Nephron (organoid): ENCODE results near the gene AFF1.

Experiments used
- H3K27ac Mint-ChIP-seq, 3 experiments: 2 replicates each; pipeline ENCODE4 v1.8.0; 2020; ENCODE audit warnings: mixed read lengths in 3 of 3, mild to moderate bottlenecking in 2 of 3, moderate library complexity in 1 of 3
- H3K27me3 Mint-ChIP-seq: 2 replicates; pipeline ENCODE4 v1.8.0; 2021; ENCODE audit warnings: low read depth, mild to moderate bottlenecking, moderate library complexity, mixed read lengths
- H3K36me3 Mint-ChIP-seq: 2 replicates; pipeline ENCODE4 v1.8.0; 2020; ENCODE audit warnings: low read depth, mixed read lengths
- H3K4me1 Mint-ChIP-seq: 2 replicates; pipeline ENCODE4 v1.8.0; 2020; ENCODE audit warnings: mixed read lengths
- H3K4me3 Mint-ChIP-seq, 3 experiments: 2 replicates each; pipeline ENCODE4 v1.8.0; 2020; ENCODE audit warnings: mild to moderate bottlenecking in 3 of 3, mixed read lengths in 3 of 3, moderate library complexity in 2 of 3
- H3K9me3 Mint-ChIP-seq: 2 replicates; pipeline ENCODE4 v1.8.0; 2020; ENCODE audit warnings: mixed read lengths
- CTCF ChIP-seq, 3 experiments: fragments of 200-600 bp; sonication (generic); IDR thresholded peaks; one replicate each; pipeline ENCODE4 v1.5.0; 2021; ENCODE audit warnings: antibody characterized with exemption in 3 of 3; ENCODE audit not compliant: unreplicated experiment in 3 of 3

The AFF1 gene

DNA sequence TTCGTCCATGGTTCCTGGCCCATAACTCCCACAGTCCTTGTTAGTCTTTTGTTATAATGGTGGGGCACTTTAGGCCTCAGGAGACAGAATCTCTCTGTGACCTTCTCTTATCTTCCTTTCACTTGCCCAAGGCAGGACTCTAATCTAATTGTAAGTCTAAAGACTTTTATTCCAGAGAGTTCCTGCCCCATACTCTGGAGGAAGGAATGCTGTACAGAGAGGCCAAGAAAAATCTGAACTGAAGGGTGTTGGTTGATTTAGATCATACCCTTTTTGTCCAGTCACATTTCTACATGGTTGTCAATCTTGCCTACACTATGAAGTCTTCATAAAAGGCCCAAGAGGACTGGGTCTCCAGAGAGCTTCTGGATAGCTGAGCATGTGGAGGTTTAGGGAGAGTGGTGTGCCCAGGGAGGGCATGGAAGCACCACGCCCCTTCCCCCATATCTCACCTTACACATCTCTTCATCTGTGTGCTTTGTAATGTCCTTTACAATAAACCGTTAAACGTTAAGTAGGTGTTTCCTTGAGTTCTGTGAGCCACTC is 84.5 kb downstream of the AFF1 start:
- Mint-ChIP-seq H3K4me1 (peaks cover 30% of the 10 kb centered on the region), H3K27ac (peak overlapping the region; percentile 7 to 26 (median 17)), H3K4me3 (no peak overlapping the region), H3K27me3 (no peaks in the 10 kb centered on the region), H3K36me3 (peaks cover 4% of the 10 kb centered on the region), H3K9me3 (no peaks in the 10 kb centered on the region)
- TF ChIP-seq CTCF (IDR thresholded peaks at IDR 0.05; ENCODE audit: unreplicated experiment in 3 of 3), result no peak

GRCh38 chr4:87019898-87020297 is 85.1 kb downstream of the AFF1 start:
- H3K27me3 Mint-ChIP-seq, result no peaks in the 10 kb centered on the region
- peaks cover 4% of the 10 kb centered on the region for H3K36me3 Mint-ChIP-seq
- H3K27ac Mint-ChIP-seq, result peak overlapping the region in 2 of 3 experiments; percentile 7 to 17
- no peak overlapping the region for H3K4me3 Mint-ChIP-seq
- H3K9me3 Mint-ChIP-seq, result no peaks in the 10 kb centered on the region
- peaks cover 24% of the 10 kb centered on the region for H3K4me1 Mint-ChIP-seq
- TF ChIP-seq CTCF (IDR thresholded peaks at IDR 0.05; ENCODE audit: unreplicated experiment in 3 of 3), result no peak

DNA sequence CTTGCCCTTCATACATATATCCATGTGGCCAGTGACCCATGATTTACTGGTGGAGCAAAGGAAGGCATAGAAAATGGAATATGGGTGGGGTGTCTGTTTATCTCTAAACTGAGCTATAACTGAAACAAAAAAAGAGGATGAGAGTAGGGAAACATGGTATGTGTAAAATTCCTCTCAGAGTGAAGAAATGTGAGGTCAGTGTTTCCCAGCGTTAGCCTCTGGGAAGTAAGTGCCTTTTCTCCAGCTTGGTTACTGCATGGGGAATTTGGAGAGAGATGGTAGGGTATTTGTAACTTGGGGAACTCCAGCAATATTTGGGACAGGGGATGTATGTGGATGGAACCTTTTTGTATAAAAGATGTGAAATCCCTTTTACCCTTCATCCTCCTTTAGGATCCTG is 89.4 kb downstream of the AFF1 start:
- H3K4me1 Mint-ChIP-seq, result peaks cover 27% of the 10 kb centered on the region
- H3K4me3 Mint-ChIP-seq, result no peak overlapping the region
- H3K27ac Mint-ChIP-seq, result peak overlapping the region in 2 of 3 experiments; percentile 12 to 16
- H3K9me3 Mint-ChIP-seq, result no peaks in the 10 kb centered on the region
- H3K27me3 Mint-ChIP-seq, result no peaks in the 10 kb centered on the region
- peaks cover 4% of the 10 kb centered on the region for H3K36me3 Mint-ChIP-seq
- TF ChIP-seq CTCF (IDR thresholded peaks at IDR 0.05; ENCODE audit: unreplicated experiment in 3 of 3), result no peak

- Mint-ChIP-seq H3K4me3 (no peak overlapping the region), H3K36me3 (peaks cover 4% of the 10 kb centered on the region), H3K9me3 (no peaks in the 10 kb centered on the region), H3K4me1 (peaks cover 27% of the 10 kb centered on the region), H3K27ac (peak overlapping the region in 2 of 3 experiments; percentile 23 to 79), H3K27me3 (no peaks in the 10 kb centered on the region)
- no peak for TF ChIP-seq CTCF (IDR thresholded peaks at IDR 0.05; ENCODE audit: unreplicated experiment in 3 of 3)
Observed at GRCh38 chr4:87025023-87025613, 90.3 kb downstream of the AFF1 start.

DNA sequence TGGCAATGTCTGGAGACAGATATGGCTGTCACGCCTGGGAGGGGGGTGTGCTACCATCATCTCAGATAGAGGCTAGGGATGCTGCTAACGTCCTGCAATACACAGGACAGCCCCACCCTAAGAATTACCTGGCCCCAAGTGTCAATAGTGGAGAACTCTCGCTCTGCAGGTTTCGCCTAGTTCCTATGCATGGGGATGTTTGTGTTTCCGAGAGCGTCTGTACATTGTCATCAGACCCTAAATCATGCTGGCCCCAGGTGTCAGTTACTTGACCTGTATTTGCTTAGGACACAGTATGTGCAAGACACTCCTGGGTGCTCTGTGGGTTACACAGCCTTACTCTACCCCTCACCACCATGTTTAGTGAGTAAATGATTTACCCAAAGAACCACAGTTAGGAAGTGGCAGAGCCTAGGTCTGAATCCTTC is 90.8 kb downstream of the AFF1 start:
- no peak for TF ChIP-seq CTCF (IDR thresholded peaks at IDR 0.05; ENCODE audit: unreplicated experiment in 3 of 3)
- peaks cover 4% of the 10 kb centered on the region for H3K36me3 Mint-ChIP-seq
- H3K27me3 Mint-ChIP-seq, result no peaks in the 10 kb centered on the region
- no peaks in the 10 kb centered on the region for H3K9me3 Mint-ChIP-seq
- peaks cover 27% of the 10 kb centered on the region for H3K4me1 Mint-ChIP-seq
- H3K27ac Mint-ChIP-seq, result peak overlapping the region in 2 of 3 experiments; percentile 23 to 79
- H3K4me3 Mint-ChIP-seq, result no peak overlapping the region
